GM19438 (cell line): ENCODE measurements around the gene LCE2D.
"Not testable (repeated sequence)": the region's sequence is repeated elsewhere in the genome, so short reads cannot be mapped to it uniquely, and the experiment has no call there.

Source experiments
- ATAC-seq: cut with Tn5 transposase; IDR thresholded peaks from one replicate; pipeline ENCODE4 v1.9.1; 2021; ENCODE audit warnings: low read depth; ENCODE audit not compliant: unreplicated experiment

LCE2D gene

GRCh38 chr1:152663098-152663497 is at the start of gene LCE2D:
Gene LCE2D (plus strand): TSS chr1:152663380. CDS start chr1:152664106, 726 bp downstream.
- no peak for ATAC-seq

GRCh38 chr1:152613511-152613910 is 49.7 kb upstream of the LCE2D start, which contains the start of gene LCE3B:
Gene LCE3B (plus strand): TSS chr1:152613811. CDS start chr1:152613811, 0 bp downstream.
- ATAC-seq = no peak

- ATAC-seq = no peak
Measured at GRCh38 chr1:152621993-152622392, 41.2 kb upstream of the LCE2D start.

- no peak for ATAC-seq
Measured at GRCh38 chr1:152622803-152623202, 40.4 kb upstream of the LCE2D start, which contains the start of gene LCE3A. Gene LCE3A (minus strand): TSS chr1:152623103. CDS start chr1:152623103, 0 bp downstream.

GRCh38 chr1:152623203-152623844 is 39.9 kb upstream of the LCE2D start:
- ATAC-seq = no peak

GRCh38 chr1:152626744-152627143 is 36.4 kb upstream of the LCE2D start:
- no peak for ATAC-seq

- no peak for ATAC-seq
Measured at GRCh38 chr1:152630596-152630995, 32.6 kb upstream of the LCE2D start.

GRCh38 chr1:152640351-152640750 is 22.8 kb upstream of the LCE2D start:
- no peak for ATAC-seq

GRCh38 chr1:152643945-152644344 is 19.2 kb upstream of the LCE2D start:
- ATAC-seq = no peak

GRCh38 chr1:152645146-152645545 is 18.0 kb upstream of the LCE2D start:
- ATAC-seq = no peak

- no peak for ATAC-seq
Measured at GRCh38 chr1:152646656-152647055, 16.5 kb upstream of the LCE2D start.

GRCh38 chr1:152654110-152654509 is 9.1 kb upstream of the LCE2D start:
- ATAC-seq = no peak

- ATAC-seq = no peak
Measured at GRCh38 chr1:152656459-152656858, 6.7 kb upstream of the LCE2D start.

- no peak for ATAC-seq
Measured at GRCh38 chr1:152657677-152658076, 5.5 kb upstream of the LCE2D start.

- ATAC-seq = no peak
Measured at GRCh38 chr1:152658649-152659048, 4.5 kb upstream of the LCE2D start.

GRCh38 chr1:152666171-152666570 is 3.0 kb downstream of the LCE2D start:
- ATAC-seq = not testable (repeated sequence)

GRCh38 chr1:152667648-152668047 is 4.5 kb downstream of the LCE2D start:
- no peak for ATAC-seq

GRCh38 chr1:152673016-152673415 is 9.8 kb downstream of the LCE2D start:
- no peak for ATAC-seq

GRCh38 chr1:152674983-152675382 is 11.8 kb downstream of the LCE2D start, which contains the start of gene LCE2C:
Gene LCE2C (plus strand): TSS chr1:152675279. CDS start chr1:152676016, 737 bp downstream.
- ATAC-seq = not testable (repeated sequence)

- ATAC-seq = no peak
Measured at GRCh38 chr1:152679459-152679858, 16.3 kb downstream of the LCE2D start.

- no peak for ATAC-seq
Measured at GRCh38 chr1:152681616-152682015, 18.4 kb downstream of the LCE2D start.

- ATAC-seq = no peak
Measured at GRCh38 chr1:152683846-152684245, 20.7 kb downstream of the LCE2D start.
